ENCODE results near the gene COPZ2.
"Not testable (repeated sequence)": the region's sequence is repeated elsewhere in the genome, so short reads cannot be mapped to it uniquely, and the experiment has no call there.

The COPZ2 gene

GRCh38 chr17:48031966-48032365 lies 5.6 kb downstream of the COPZ2 start:
- no peak for DNase-seq (ENCODE audit: low read depth in 2 of 3, low spot score in 1 of 3)

DNA sequence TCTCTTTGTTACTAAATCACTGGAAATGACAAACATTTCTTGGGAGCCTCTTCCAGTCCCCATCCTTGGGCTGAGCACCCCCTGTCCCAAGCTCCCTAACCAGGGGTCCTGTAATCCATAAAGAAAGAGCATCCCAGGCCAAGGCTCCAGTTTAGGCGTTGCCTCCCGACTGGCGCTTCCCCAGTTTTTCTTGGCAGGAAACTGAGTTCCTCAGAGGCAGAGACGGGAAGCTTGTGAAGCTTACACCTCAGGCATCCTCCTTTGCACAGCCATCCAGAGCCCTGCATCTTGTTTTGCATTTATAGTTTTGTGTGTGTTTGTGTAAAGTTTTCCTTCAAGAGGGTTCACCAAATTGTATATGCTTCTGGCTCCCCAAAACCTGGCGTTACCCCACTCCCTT lies 7.1 kb downstream of the COPZ2 start:
- no peak for DNase-seq (ENCODE audit: low read depth in 2 of 3, low spot score in 1 of 3)

DNA sequence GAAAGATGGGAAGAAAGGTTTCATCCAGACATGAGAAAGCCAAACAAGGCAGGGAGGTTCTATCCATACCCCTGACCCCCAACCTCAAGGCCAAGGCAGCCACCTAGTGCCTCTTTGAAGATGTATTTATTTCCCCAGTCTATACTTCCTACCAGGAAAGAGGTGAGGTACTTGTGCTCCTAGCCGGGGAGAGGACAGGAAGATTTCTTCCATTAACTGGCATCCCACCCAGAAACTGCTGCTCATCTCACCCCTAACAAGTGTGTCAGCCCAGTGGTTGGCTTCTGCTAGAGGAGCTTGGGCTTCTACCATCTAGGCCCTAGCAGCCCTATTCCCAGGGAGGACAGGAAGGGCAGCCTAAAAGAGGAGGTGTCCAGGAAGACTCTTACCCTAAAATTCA lies 8.9 kb downstream of the COPZ2 start:
- DNase-seq (ENCODE audit: low read depth in 2 of 3, low spot score in 1 of 3) = no peak

GRCh38 chr17:48027322-48027981 lies 10.1 kb downstream of the COPZ2 start:
- DNase-seq (ENCODE audit: low read depth in 2 of 3, low spot score in 1 of 3) = no peak

DNA sequence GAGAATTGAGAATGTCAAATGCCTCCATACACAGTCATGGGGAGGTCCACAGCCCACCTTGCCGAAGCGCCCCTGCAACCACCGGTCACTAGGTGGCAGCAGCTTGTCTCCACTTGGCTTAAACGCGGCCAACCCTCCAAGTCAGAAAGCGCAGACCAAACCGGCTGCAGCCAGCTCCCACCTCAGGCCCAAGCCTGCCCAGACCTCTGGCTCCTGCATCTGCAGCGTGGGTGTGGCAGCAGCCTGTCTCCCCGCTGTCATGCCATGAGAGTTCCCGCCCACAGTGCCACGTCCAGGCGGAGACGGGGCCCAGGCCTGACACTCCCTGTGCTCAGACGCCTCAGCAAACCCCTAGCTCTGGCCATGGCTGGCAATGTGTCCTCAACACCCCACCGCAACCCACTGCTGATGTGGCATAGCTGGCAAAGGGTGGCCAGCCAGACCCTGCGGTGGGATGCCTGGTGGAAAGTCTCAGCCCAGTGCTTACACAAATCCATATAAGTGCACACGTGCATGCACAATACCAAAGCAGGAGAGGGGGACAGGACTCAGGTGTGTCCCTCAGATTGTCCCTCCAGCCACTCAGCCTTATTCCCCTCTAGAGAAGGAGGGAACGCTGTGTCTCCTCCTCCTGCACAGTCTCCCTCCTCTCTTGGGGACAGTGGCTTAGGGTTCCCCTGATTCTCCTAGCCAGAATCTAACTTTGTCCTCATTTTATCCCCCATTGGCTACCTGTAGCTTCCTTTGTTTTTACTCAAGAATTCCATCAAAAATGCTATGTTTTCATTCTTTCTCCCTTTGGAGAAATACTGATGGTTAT lies 10.9 kb downstream of the COPZ2 start:
- peak in 2 of 3 donors; percentile 65 to 70 for DNase-seq (ENCODE audit: low read depth in 2 of 3, low spot score in 1 of 3)

DNA sequence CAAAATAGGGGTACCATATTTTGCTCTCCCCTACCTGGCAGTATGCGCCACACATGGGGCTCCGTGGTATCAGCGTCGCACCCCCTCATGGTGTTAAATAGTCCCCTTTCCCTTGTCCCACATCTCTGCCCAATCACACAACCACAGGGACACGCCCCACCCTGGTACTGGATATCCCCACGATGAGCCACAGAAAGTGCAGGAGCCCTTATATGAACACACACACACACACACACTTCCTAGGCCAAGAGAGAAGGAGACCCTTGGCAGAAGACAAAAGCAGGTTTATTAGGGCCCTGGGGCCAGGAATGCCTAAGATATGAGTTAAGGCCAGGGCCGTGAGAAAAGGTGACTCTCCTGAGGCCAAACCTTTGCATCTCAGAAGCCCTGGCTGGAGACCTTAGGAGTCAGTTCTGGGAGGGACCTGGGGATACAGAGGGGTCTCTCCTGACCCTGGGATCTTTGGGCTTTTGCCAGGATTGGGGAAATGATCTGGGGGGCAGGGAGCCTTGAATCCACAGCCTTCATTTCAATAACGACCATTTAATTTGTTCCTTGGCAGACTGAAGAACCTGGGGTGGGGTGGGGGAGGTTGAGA lies 11.6 kb downstream of the COPZ2 start:
- no peak for DNase-seq (ENCODE audit: low read depth in 2 of 3, low spot score in 1 of 3)

GRCh38 chr17:48025040-48025903 lies 12.3 kb downstream of the COPZ2 start:
- peak; percentile 96 to 99 (median 98) for DNase-seq (ENCODE audit: low read depth in 2 of 3, low spot score in 1 of 3)

- DNase-seq (ENCODE audit: low read depth in 2 of 3, low spot score in 1 of 3) = peak in 1 of 3 donors; percentile 44
Observed at GRCh38 chr17:48024149-48025039, 13.2 kb downstream of the COPZ2 start.

GRCh38 chr17:48023400-48024148 lies 14.0 kb downstream of the COPZ2 start:
- DNase-seq (ENCODE audit: low read depth in 2 of 3, low spot score in 1 of 3) = peak in 1 of 3 donors; percentile 32

DNA sequence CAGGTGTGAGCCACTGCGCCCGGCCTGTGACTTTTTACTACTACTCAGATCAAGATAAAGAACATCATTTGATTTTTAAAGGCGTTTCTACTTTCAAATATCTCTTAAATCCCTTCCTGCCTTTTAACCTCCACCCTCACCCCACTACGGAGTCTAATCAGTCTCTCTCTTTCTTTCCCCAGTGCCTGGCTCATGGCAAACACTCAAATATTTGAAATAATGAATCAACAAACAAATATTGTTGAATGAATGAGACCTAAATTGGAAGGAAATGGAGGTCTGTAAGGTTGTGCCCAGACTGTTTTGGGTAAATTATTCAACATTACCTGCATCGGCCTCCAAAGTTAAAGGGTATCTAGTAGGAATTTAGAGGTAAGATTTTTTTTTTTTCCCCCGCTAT lies 14.7 kb downstream of the COPZ2 start:
- DNase-seq (ENCODE audit: low read depth in 2 of 3, low spot score in 1 of 3) = no peak

- DNase-seq (ENCODE audit: low read depth in 2 of 3, low spot score in 1 of 3) = no peak
Observed at GRCh38 chr17:48021934-48022333, 15.7 kb downstream of the COPZ2 start.

DNA sequence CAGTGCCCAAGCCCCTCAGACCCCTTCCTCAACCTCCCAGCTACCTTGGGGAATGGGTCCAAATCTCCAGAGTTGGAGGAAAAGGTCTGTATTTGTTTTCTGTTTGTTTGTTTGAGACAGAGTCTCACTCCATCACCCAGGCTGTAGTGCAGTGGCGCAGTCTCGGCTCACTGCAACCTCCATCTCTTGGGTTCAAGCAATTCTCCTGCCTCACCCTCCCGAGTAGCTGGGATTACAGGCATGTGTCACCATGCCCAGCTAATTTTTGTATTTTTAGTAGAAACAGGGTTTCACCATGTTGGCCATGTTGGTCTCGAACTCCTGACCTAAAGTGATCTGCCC lies 19.8 kb downstream of the COPZ2 start:
- DNase-seq (ENCODE audit: low read depth in 2 of 3, low spot score in 1 of 3) = not testable (repeated sequence)

GRCh38 chr17:48016112-48016511 lies 21.5 kb downstream of the COPZ2 start:
- no peak for DNase-seq (ENCODE audit: low read depth in 2 of 3, low spot score in 1 of 3)

DNA sequence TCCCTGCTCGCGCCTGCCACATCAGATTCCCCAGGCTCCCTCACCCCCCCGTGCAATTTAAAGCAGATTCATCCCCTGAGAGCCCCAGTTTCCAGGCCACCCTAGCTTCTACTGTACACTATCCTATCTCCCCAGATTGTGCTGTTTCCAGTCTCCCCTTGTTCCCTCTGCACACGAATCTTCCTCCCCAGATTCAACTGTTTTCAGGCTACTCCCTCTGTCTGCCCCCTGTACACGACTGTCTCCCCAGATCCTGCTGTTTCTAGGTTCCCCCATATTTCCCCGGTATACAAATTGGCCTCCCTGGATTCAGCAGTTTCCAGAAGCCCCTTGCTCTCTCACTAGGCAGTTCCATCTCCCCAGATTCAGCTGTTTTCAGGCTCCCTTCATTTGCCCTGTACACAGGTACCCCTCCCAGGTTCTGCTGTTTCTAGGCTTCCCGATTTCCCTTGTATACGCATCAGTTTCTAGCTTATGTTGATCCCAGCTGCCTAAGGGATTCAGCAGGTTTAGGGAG lies 22.9 kb downstream of the COPZ2 start:
- DNase-seq (ENCODE audit: low read depth in 2 of 3, low spot score in 1 of 3) = no peak

DNA sequence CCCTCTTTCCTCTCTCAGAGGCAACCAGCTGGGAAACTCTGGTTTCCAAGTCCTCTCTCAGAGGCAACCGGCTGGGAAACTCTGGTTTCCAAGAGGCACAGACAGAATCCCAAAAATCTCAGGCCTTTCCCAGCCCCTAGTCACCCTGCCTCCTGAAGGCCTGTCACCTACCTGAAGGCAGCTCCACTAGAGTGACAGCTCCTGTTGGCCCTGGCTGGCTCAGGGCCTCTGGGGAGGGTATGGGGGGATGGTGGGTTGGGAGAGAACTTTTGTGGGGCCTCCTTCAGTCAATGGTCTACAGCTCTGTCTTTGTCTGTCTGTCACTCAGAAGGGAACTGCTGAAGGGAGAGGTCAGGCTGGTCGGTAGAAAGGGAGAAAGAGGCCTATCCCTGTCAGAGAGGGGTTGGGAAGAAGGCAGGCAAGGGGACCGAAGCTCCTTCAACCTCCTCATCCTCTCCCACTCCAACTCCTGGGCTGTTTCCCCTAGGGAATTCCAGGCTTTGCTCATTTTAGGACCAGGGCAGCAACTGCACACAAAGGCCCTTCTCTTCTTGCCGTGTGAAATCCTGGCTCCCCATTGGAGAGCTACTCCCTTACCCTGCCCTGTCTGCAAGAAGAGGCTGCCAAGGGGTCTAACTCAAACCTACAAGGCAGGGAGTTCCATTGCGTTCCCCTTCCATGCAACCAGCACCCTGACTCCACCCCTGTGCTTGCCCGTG lies 23.6 kb downstream of the COPZ2 start:
- DNase-seq (ENCODE audit: low read depth in 2 of 3, low spot score in 1 of 3) = no peak

DNA sequence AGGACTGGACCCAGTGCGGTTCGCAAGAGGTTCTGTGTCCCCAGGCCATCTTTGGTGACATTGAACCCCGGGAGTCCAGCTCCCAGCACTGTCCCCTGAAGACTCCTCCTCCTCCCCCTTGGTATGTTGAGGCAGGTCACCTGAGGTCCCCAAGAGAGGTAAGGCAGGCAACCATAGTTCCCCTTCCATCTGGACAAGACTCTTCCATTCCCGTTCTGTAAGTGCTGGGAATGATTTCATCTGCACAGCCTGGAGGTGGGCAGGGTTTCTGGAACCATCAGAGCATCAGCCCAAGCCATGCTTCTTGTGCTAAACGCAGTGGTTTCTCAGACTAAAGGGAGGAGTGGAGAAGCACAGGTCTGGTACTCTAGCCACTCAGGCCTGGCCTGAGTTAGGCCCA lies 24.9 kb downstream of the COPZ2 start:
- DNase-seq (ENCODE audit: low read depth in 2 of 3, low spot score in 1 of 3) = no peak

- DNase-seq (ENCODE audit: low read depth in 2 of 3, low spot score in 1 of 3) = peak in 1 of 3 donors; percentile 51
Observed at GRCh38 chr17:48012151-48012520, 25.5 kb downstream of the COPZ2 start.

GRCh38 chr17:48011405-48012150 lies 26.0 kb downstream of the COPZ2 start:
- DNase-seq (ENCODE audit: low read depth in 2 of 3, low spot score in 1 of 3) = peak in 2 of 3 donors; percentile 42 to 46
